ENCODE measurements around the gene CEP192. TPM values are rescaled to one million over a fixed set of nuclear protein-coding genes. Genes with fewer than 3 reads are reported as not detected.

The CEP192 gene
- total RNA-seq, 4 donors from 2014 or later, result 21.9 to 44.6 (median 36.9) TPM

GRCh38 chr18:13003466-13003896 is 12.3 kb downstream of the CEP192 start:
- Histone ChIP-seq H3K27me3 (no peaks in the 10 kb centered on the region), H3K27ac (no peak overlapping the region), H3K36me3 (peaks cover 0 to 33% (median 0%) of the 10 kb centered on the region in 3 donors), H3K9me3 (no peaks in the 10 kb centered on the region), H3K4me1 (no peaks in the 10 kb centered on the region), H3K4me3 (no peak overlapping the region)
- peak in 1 of 3 donors; percentile 51 for DNase-seq
- no peak for TF ChIP-seq POLR2A (IDR thresholded peaks at IDR 0.05)
- peak in 4 of 6 experiments; percentile 15 to 32 (median 16) for TF ChIP-seq CTCF (IDR thresholded peaks at IDR 0.05)

- Histone ChIP-seq H3K36me3 (peaks cover 0 to 42% (median 0%) of the 10 kb centered on the region in 3 donors), H3K27me3 (no peaks in the 10 kb centered on the region), H3K9me3 (no peaks in the 10 kb centered on the region), H3K4me1 (no peaks in the 10 kb centered on the region), H3K27ac (no peak overlapping the region), H3K4me3 (no peak overlapping the region)
- no peak for TF ChIP-seq CTCF (IDR thresholded peaks at IDR 0.05)
- no peak for TF ChIP-seq POLR2A (IDR thresholded peaks at IDR 0.05)
- DNase-seq, result no peak
These were observed 13.2 kb downstream of the CEP192 start for GRCh38 chr18:13004396-13004795.

- no peaks in the 10 kb centered on the region for H3K27me3 ChIP-seq
- peaks cover 0 to 51% (median 0%) of the 10 kb centered on the region in 3 donors for H3K36me3 ChIP-seq
- H3K4me1 ChIP-seq, result no peaks in the 10 kb centered on the region
- TF ChIP-seq CTCF (IDR thresholded peaks at IDR 0.05), result no peak
- TF ChIP-seq POLR2A (IDR thresholded peaks at IDR 0.05), result no peak
- H3K9me3 ChIP-seq, result no peaks in the 10 kb centered on the region
- DNase-seq, result no peak
- no peak overlapping the region for H3K4me3 ChIP-seq
- no peak overlapping the region for H3K27ac ChIP-seq
These were observed 14.1 kb downstream of the CEP192 start for GRCh38 chr18:13005289-13005688.

- DNase-seq, result no peak
- H3K4me3 ChIP-seq, result no peak overlapping the region
- peaks cover 0 to 45% (median 0%) of the 10 kb centered on the region in 3 donors for H3K36me3 ChIP-seq
- H3K4me1 ChIP-seq, result no peaks in the 10 kb centered on the region
- H3K9me3 ChIP-seq, result no peaks in the 10 kb centered on the region
- no peak overlapping the region for H3K27ac ChIP-seq
- H3K27me3 ChIP-seq, result no peaks in the 10 kb centered on the region
- TF ChIP-seq CTCF (IDR thresholded peaks at IDR 0.05) (no peak), POLR2A (IDR thresholded peaks at IDR 0.05) (no peak)
These were observed 15.5 kb downstream of the CEP192 start for GRCh38 chr18:13006531-13007247.

GRCh38 chr18:13007248-13007560 is 16.0 kb downstream of the CEP192 start:
- Histone ChIP-seq H3K27me3 (no peaks in the 10 kb centered on the region), H3K4me3 (no peak overlapping the region), H3K9me3 (no peaks in the 10 kb centered on the region), H3K36me3 (peaks cover 0 to 45% (median 0%) of the 10 kb centered on the region in 3 donors), H3K4me1 (no peaks in the 10 kb centered on the region), H3K27ac (no peak overlapping the region)
- TF ChIP-seq POLR2A (IDR thresholded peaks at IDR 0.05) (no peak), CTCF (IDR thresholded peaks at IDR 0.05) (no peak)
- DNase-seq, result no peak
